SK-N-SH (cell line): ENCODE data around the gene SCO2. TPM values are rescaled to one million over a fixed set of nuclear protein-coding genes. Genes with fewer than 3 reads are reported as not detected.

ENCODE experiments used
- CTCF ChIA-PET: fragments of 300-600, 350-600 bp; formaldehyde crosslinking; extraction: SDS; loops from one replicate; lab custom pipeline; 2021; lab: Yijun Ruan, JAX
- POLR2A ChIA-PET: fragments of 350-600 bp; sonication (Branson Sonifier 250); formaldehyde crosslinking; extraction: SDS; loops from one replicate; lab custom pipeline; 2020; ENCODE audit warnings: antibody characterized with exemption, inconsistent platforms; lab: Yijun Ruan, JAX
- DNase-seq: peaks from one replicate; pipeline ENCODE4 v3.0.0; 2012
- H2AFZ ChIP-seq: fragments of 200-600 bp; sonication (generic); 2 replicates; pipeline ENCODE4 v1.8.1; 2016; ENCODE audit warnings: antibody characterized with exemption, mild to moderate bottlenecking, low read depth
- H3F3A ChIP-seq: fragments of 200-600 bp; sonication (generic); replicated peaks from 2 replicates; pipeline ENCODE3; 2016; ENCODE audit warnings: antibody characterized with exemption, mild to moderate bottlenecking; ENCODE audit not compliant: insufficient read depth
- H3K27ac ChIP-seq, 2 experiments: fragments of 200-500 bp in 1 of 2; fragments of 200-600 bp in 1 of 2; sonication (Bioruptor generic) in 1 of 2; sonication (generic), shearing (Covaris generic) in 1 of 2; 2 replicates each; pipeline versions ENCODE4 v1.5.1 to v1.6.1; 2014 to 2016; ENCODE audit warnings: low read depth in 2 of 2, inconsistent platforms in 1 of 2, low read length in 1 of 2, mild to moderate bottlenecking in 1 of 2, mixed read lengths in 1 of 2
- H3K27me3 ChIP-seq: fragments of 200-600 bp; sonication (generic), shearing (Covaris generic); 2 replicates; pipeline ENCODE4 v1.6.1; 2016; ENCODE audit warnings: mixed run types; ENCODE audit not compliant: insufficient read depth
- H3K36me3 ChIP-seq, 2 experiments: fragments of 200-500 bp in 1 of 2; fragments of 200-600 bp in 1 of 2; sonication (Bioruptor generic) in 1 of 2; sonication (generic) in 1 of 2; replicated peaks in 1 of 2; 2 replicates each; pipeline versions ENCODE3 to v1.5.1; 2014 to 2016; ENCODE audit warnings: low read length in 1 of 2, mild to moderate bottlenecking in 1 of 2; ENCODE audit not compliant: insufficient read depth in 2 of 2, control insufficient read depth in 1 of 2
- H3K4me1 ChIP-seq, 2 experiments: fragments of 200-500 bp in 1 of 2; fragments of 200-600 bp in 1 of 2; sonication (Bioruptor generic) in 1 of 2; sonication (generic), shearing (Covaris generic) in 1 of 2; 2 replicates each; pipeline versions ENCODE4 v1.5.1 to v1.6.1; 2014 to 2016; ENCODE audit warnings: low read depth in 1 of 2, low read length in 1 of 2, mixed run types in 1 of 2; ENCODE audit not compliant: insufficient read depth in 2 of 2, control insufficient read depth in 1 of 2
- H3K4me2 ChIP-seq: fragments of 200-600 bp; sonication (generic), shearing (Covaris generic); 2 replicates; pipeline ENCODE4 v1.6.1; 2017; ENCODE audit warnings: mixed run types
- H3K4me3 ChIP-seq, 2 experiments: fragments of 200-500 bp in 1 of 2; fragments of 200-600 bp in 1 of 2; sonication (Bioruptor generic) in 1 of 2; sonication (generic), shearing (Covaris generic) in 1 of 2; 2 replicates each; pipeline versions ENCODE4 v1.5.1 to v1.8.1; 2014 to 2016; ENCODE audit warnings: low read depth in 2 of 2, inconsistent platforms in 1 of 2, low read length in 1 of 2, mild to moderate bottlenecking in 1 of 2, mixed read lengths in 1 of 2, moderate library complexity in 1 of 2
- H3K79me2 ChIP-seq: fragments of 200-600 bp; sonication (generic); 2 replicates; pipeline ENCODE4 v1.8.1; 2017; ENCODE audit warnings: mild to moderate bottlenecking; ENCODE audit not compliant: insufficient read depth
- H3K9ac ChIP-seq: fragments of 200-600 bp; sonication (generic); 2 replicates; pipeline ENCODE4 v1.6.1; 2017; ENCODE audit warnings: mixed run types
- H3K9me2 ChIP-seq: fragments of 200-600 bp; sonication (generic); 2 replicates; pipeline ENCODE4 v1.6.1; 2017; ENCODE audit warnings: mixed run types
- H3K9me3 ChIP-seq: fragments of 200-600 bp; sonication (generic); 2 replicates; pipeline ENCODE4 v1.6.1; 2017; ENCODE audit warnings: mixed run types, mild to moderate bottlenecking, moderate library complexity
- H4K20me1 ChIP-seq: fragments of 200-600 bp; sonication (generic); 2 replicates; pipeline ENCODE4 v1.6.1; 2017; ENCODE audit warnings: mild to moderate bottlenecking, mixed run types; ENCODE audit not compliant: insufficient read depth
- EP300 ChIP-seq, 2 experiments: IDR thresholded peaks; 2 replicates each; pipeline versions ENCODE4 v1.4.0 to v1.6.1; 2012; ENCODE audit warnings: borderline replicate concordance in 1 of 2, low read depth in 1 of 2, low read length in 1 of 2
- GABPA ChIP-seq: IDR thresholded peaks from 2 replicates; pipeline ENCODE4 v1.4.0; 2012; ENCODE audit warnings: low read depth, mild to moderate bottlenecking
- GATA2 ChIP-seq: sonication (generic); formaldehyde crosslinking; IDR thresholded peaks from 2 replicates; pipeline ENCODE4 v1.5.0; 2020; ENCODE audit warnings: mild to moderate bottlenecking, missing genetic modification reagents
- IRF3 ChIP-seq: fragments of 150-350 bp; IDR thresholded peaks from 2 replicates; pipeline ENCODE4 v1.6.1; 2016; ENCODE audit warnings: mild to moderate bottlenecking, low read depth, low read length
- JUND ChIP-seq: IDR thresholded peaks from 2 replicates; pipeline ENCODE4 v1.4.0; 2012
- MXI1 ChIP-seq: IDR thresholded peaks from 2 replicates; pipeline ENCODE4 v1.6.1; 2012; ENCODE audit warnings: mild to moderate bottlenecking, low read depth, low read length, improper control_type of control experiment
- NFIC ChIP-seq: IDR thresholded peaks from 2 replicates; pipeline ENCODE4 v1.4.0; 2012; ENCODE audit warnings: borderline replicate concordance
- RCOR1 ChIP-seq: fragments of 150-350 bp; IDR thresholded peaks from 2 replicates; pipeline ENCODE4 v1.6.1; 2017; ENCODE audit warnings: antibody characterized with exemption, low read length
- REST ChIP-seq: IDR thresholded peaks from 2 replicates; pipeline ENCODE4 v1.6.1; 2012; ENCODE audit warnings: mild to moderate bottlenecking, low read depth, low read length, moderate library complexity
- YY1 ChIP-seq: IDR thresholded peaks from 2 replicates; pipeline ENCODE4 v1.4.0; 2012; ENCODE audit warnings: low read depth, mild to moderate bottlenecking
- WGBS: methylation state at CpG from one replicate; pipeline ENCODE4 v1.1.6; 2017; ENCODE audit warnings: low lambda C conversion rate; 5-methylcytosine and 5-hydroxymethylcytosine counted together
- polyA plus RNA-seq, 3 experiments: library from polyadenylated mRNA; depleted of rRNA; stranded (reverse); fragments of >200 nt; gene quantifications; 2 replicates each; pipeline ENCODE4 v1.2.3, GENCODE V29; 2012

The SCO2 gene
- polyA plus RNA-seq, 1 of the 3 experiments (the other 2 are of a cell fraction) = 4.0 TPM

- no peaks in the 10 kb centered on the region for H3K27me3 ChIP-seq
- no peaks in the 10 kb centered on the region for H3K9me3 ChIP-seq
- H3K4me2 ChIP-seq = no peak overlapping the region
- no peak overlapping the region for H3K9ac ChIP-seq
- 46% methylated on average over 8 of the region's 8 CpGs for WGBS
- no peak for TF ChIP-seq NFIC
- TF ChIP-seq REST = no peak
- TF ChIP-seq GATA2 (CRISPR knock-in tag) = peak; percentile 64
- H4K20me1 ChIP-seq = no peaks in the 10 kb centered on the region
- ChIA-PET POLR2A (no interaction called here), CTCF (interaction anchor here (5.3 kb wide), 1 partner anchor 10 kb away, joined by 26 read pairs; the partner anchor contains the start of gene SYCE3)
- peaks cover 8% of the 10 kb centered on the region for H3F3A ChIP-seq
- peak; percentile 44 for DNase-seq
- H3K36me3 ChIP-seq = no peaks in the 10 kb centered on the region
- no peak overlapping the region for H3K27ac ChIP-seq
- H3K4me1 ChIP-seq = no peaks in the 10 kb centered on the region; a peak in 1 of 4 replicates
- H3K79me2 ChIP-seq = no peaks in the 10 kb centered on the region
- no peak overlapping the region for H3K4me3 ChIP-seq
- no peaks in the 10 kb centered on the region for H3K9me2 ChIP-seq
- H2AFZ ChIP-seq = no peak overlapping the region
Measured at GRCh38 chr22:50553310-50553709, 27.9 kb upstream of the SCO2 start.

GRCh38 chr22:50551160-50551752 is 25.9 kb upstream of the SCO2 start:
- WGBS = 84% methylated on average over 9 of the region's 11 CpGs

More at GRCh38 chr22:50551160-50551752, 25.9 kb upstream of the SCO2 start:
- H3K9ac ChIP-seq = no peak overlapping the region
- H3K36me3 ChIP-seq = no peaks in the 10 kb centered on the region
- no peaks in the 10 kb centered on the region for H3K27me3 ChIP-seq
- H3F3A ChIP-seq = peaks cover 2% of the 10 kb centered on the region
- no peaks in the 10 kb centered on the region for H3K9me2 ChIP-seq
- H3K79me2 ChIP-seq = no peaks in the 10 kb centered on the region
- H3K4me2 ChIP-seq = no peak overlapping the region
- POLR2A ChIA-PET = no interaction called here
- H3K4me1 ChIP-seq = no peaks in the 10 kb centered on the region; a peak in 1 of 4 replicates
- no peak overlapping the region for H2AFZ ChIP-seq
- no peaks in the 10 kb centered on the region for H4K20me1 ChIP-seq
- TF ChIP-seq MXI1 = no peak
- no peak for TF ChIP-seq GABPA
- no peak for TF ChIP-seq RCOR1
- no peak for TF ChIP-seq YY1
- TF ChIP-seq EP300 (IDR thresholded peaks at IDR 0.05; ENCODE audit: borderline replicate concordance in 1 of 2, low read depth in 1 of 2, low read length in 1 of 2) = no peak
- TF ChIP-seq IRF3 = no peak
- TF ChIP-seq GATA2 (CRISPR knock-in tag) = no peak
- TF ChIP-seq JUND = no peak
- H3K9me3 ChIP-seq = no peaks in the 10 kb centered on the region
- H3K4me3 ChIP-seq = no peak overlapping the region
- CTCF ChIA-PET = interaction anchor here (1.4 to 5.3 kb wide), 3 partner anchors 8 to 26 kb away, joined by 3 to 26 read pairs (median 10); partner anchors contain the start of genes SCO2 and SYCE3
- DNase-seq = no peak
- no peak overlapping the region for H3K27ac ChIP-seq
